Measurements from ENCODE around the gene FOXR1. TPM values are rescaled to one million over a fixed set of nuclear protein-coding genes. Genes with fewer than 3 reads are reported as not detected.
"Not testable (repeated sequence)": the region's sequence is repeated elsewhere in the genome, so short reads cannot be mapped to it uniquely, and the experiment has no call there.

Gene FOXR1
- total and polyA plus RNA-seq, 2 donors (not counting 1 experiment from before 2014, with no cell fraction given): not detected

DNA sequence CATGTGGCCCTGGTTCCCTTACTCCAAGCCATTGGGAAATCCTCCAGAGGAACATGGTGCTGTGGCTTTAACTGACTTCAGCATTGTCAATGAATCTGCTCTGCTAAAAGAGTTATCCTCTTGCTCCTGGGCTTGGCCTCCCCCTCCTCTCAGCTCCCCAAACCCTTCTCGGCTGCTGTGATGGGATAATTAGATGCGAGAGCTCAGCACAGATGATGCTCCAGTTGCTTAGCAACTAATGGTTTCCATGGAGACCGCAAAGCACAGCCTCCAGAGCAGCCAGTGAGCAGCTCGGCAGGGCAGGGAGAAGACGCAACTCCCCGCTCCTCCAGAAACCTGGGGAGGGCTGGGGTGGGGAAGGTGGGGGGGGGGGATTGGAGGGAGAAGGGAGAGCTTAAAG, 18.3 kb upstream of the FOXR1 start:
- Histone ChIP-seq H3K4me3 (ENCODE audit: control extremely low read depth in 1 of 5, extremely low read depth in 1 of 5, insufficient read depth in 1 of 5, low read depth in 2 of 5, low read length in 4 of 5) (no peak overlapping the region), H3K4me2 (replicated peaks; ENCODE audit: low read depth, low read length, poor library complexity, severe bottlenecking) (no peak overlapping the region), H3K27me3 (replicated peaks in 1 of 4; ENCODE audit: control extremely low read depth in 1 of 4, control insufficient read depth in 3 of 4, insufficient read depth in 4 of 4, low read length in 3 of 4) (peaks cover 0 to 13% (median 0%) of the 10 kb centered on the region in 4 experiments), H3K27ac (ENCODE audit: low read length in 2 of 2) (no peak overlapping the region), H3K36me3 (replicated peaks in 1 of 2; ENCODE audit: control extremely low read depth in 1 of 2, control insufficient read depth in 1 of 2, extremely low read depth in 1 of 2, insufficient read depth in 2 of 2, low read length in 1 of 2) (no peaks in the 10 kb centered on the region), H2AFZ (ENCODE audit: insufficient read depth, low read depth, low read length, poor library complexity, severe bottlenecking) (no peak overlapping the region), H3K9ac (ENCODE audit: low read length) (no peak overlapping the region), H3K9me3 (ENCODE audit: control extremely low read depth in 1 of 3, control insufficient read depth in 2 of 3, insufficient read depth in 1 of 3, low read length in 2 of 3) (no peaks in the 10 kb centered on the region), H4K20me1 (ENCODE audit: control insufficient read depth, insufficient read depth, low read length, poor library complexity, severe bottlenecking) (no peaks in the 10 kb centered on the region), H3K4me1 (ENCODE audit: control insufficient read depth in 2 of 2, insufficient read depth in 2 of 2, low read length in 2 of 2) (peaks cover 0 to 6% of the 10 kb centered on the region in 2 donors), H3K79me2 (ENCODE audit: control insufficient read depth, insufficient read depth, low read length) (peaks cover 9% of the 10 kb centered on the region)
- H3K27me3 Mint-ChIP-seq: peaks cover 23% of the 10 kb centered on the region
- ChIA-PET POLR2A (interaction anchor here (0.6 to 0.7 kb wide), 5 partner anchors 35 to 611 kb away, joined by 3 to 12 read pairs (median 4); partner anchors contain the start of gene CD3D), CTCF (interaction anchor here (0.6 to 3.1 kb wide), 4 partner anchors 8 to 263 kb away, joined by 3 to 16 read pairs (median 3); no protein-coding TSS in a partner anchor)
- intact Hi-C loops (cut with micrococcal nuclease): no loop called here
- no peak overlapping the region for H3K4me3 Mint-ChIP-seq
- no peak for DNase-seq
- peaks cover 5% of the 10 kb centered on the region for H3K4me1 Mint-ChIP-seq
- H3K9me3 Mint-ChIP-seq (ENCODE audit: insufficient read depth): no peaks in the 10 kb centered on the region
- 66% methylated on average over 2 of the region's 6 CpGs for WGBS (ENCODE audit: insufficient coverage)
- no peak overlapping the region for H3K27ac Mint-ChIP-seq
- ATAC-seq (ENCODE audit: low read depth): no peak
- TF ChIP-seq EZH2 (IDR thresholded peaks at IDR 0.05; ENCODE audit: borderline replicate concordance, insufficient read depth, low read depth, low read length, poor library complexity, severe bottlenecking): no peak
- TF ChIP-seq, protein P1, sequence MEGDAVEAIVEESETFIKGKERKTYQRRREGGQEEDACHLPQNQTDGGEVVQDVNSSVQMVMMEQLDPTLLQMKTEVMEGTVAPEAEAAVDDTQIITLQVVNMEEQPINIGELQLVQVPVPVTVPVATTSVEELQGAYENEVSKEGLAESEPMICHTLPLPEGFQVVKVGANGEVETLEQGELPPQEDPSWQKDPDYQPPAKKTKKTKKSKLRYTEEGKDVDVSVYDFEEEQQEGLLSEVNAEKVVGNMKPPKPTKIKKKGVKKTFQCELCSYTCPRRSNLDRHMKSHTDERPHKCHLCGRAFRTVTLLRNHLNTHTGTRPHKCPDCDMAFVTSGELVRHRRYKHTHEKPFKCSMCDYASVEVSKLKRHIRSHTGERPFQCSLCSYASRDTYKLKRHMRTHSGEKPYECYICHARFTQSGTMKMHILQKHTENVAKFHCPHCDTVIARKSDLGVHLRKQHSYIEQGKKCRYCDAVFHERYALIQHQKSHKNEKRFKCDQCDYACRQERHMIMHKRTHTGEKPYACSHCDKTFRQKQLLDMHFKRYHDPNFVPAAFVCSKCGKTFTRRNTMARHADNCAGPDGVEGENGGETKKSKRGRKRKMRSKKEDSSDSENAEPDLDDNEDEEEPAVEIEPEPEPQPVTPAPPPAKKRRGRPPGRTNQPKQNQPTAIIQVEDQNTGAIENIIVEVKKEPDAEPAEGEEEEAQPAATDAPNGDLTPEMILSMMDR (IDR thresholded peaks at IDR 0.05): no peak

GRCh38 chr11:118953976-118954375, 17.6 kb upstream of the FOXR1 start:
- H2AFZ ChIP-seq (ENCODE audit: insufficient read depth, low read depth, low read length, poor library complexity, severe bottlenecking); H3K4me1 Mint-ChIP-seq; H3K27ac Mint-ChIP-seq; H3K36me3 ChIP-seq (replicated peaks in 1 of 2; ENCODE audit: control extremely low read depth in 1 of 2, control insufficient read depth in 1 of 2, extremely low read depth in 1 of 2, insufficient read depth in 2 of 2, low read length in 1 of 2); H3K9ac ChIP-seq (ENCODE audit: low read length); H3K4me2 ChIP-seq (replicated peaks; ENCODE audit: low read depth, low read length, poor library complexity, severe bottlenecking); H3K79me2 ChIP-seq (ENCODE audit: control insufficient read depth, insufficient read depth, low read length); H3K4me3 Mint-ChIP-seq; H3K9me3 Mint-ChIP-seq (ENCODE audit: insufficient read depth); DNase-seq; intact Hi-C loops (cut with micrococcal nuclease); H3K9me3 ChIP-seq (ENCODE audit: control extremely low read depth in 1 of 3, control insufficient read depth in 2 of 3, insufficient read depth in 1 of 3, low read length in 2 of 3); H3K4me3 ChIP-seq (ENCODE audit: control extremely low read depth in 1 of 5, extremely low read depth in 1 of 5, insufficient read depth in 1 of 5, low read depth in 2 of 5, low read length in 4 of 5); H4K20me1 ChIP-seq (ENCODE audit: control insufficient read depth, insufficient read depth, low read length, poor library complexity, severe bottlenecking); ATAC-seq (ENCODE audit: low read depth); H3K27ac ChIP-seq (ENCODE audit: low read length in 2 of 2); H3K4me1 ChIP-seq (ENCODE audit: control insufficient read depth in 2 of 2, insufficient read depth in 2 of 2, low read length in 2 of 2): not testable (repeated sequence)
- peaks cover 25% of the 10 kb centered on the region for H3K27me3 Mint-ChIP-seq
- H3K27me3 ChIP-seq (replicated peaks in 1 of 4; ENCODE audit: control extremely low read depth in 1 of 4, control insufficient read depth in 3 of 4, insufficient read depth in 4 of 4, low read length in 3 of 4): peaks cover 0 to 13% (median 0%) of the 10 kb centered on the region in 4 experiments
- CTCF ChIA-PET: interaction anchor here (1.1 to 3.1 kb wide), 5 partner anchors 11 to 264 kb away, joined by 3 to 16 read pairs (median 3); no protein-coding TSS in a partner anchor
- POLR2A ChIA-PET: interaction anchor here (0.6 to 1.0 kb wide), 3 partner anchors 162 to 612 kb away, joined by 3 to 4 read pairs (median 3); partner anchors contain the start of gene CD3D
- 69% methylated on average over 6 of the region's 6 CpGs for WGBS (ENCODE audit: insufficient coverage)

Data from B cell (primary cell).